CD4-positive, alpha-beta T cell treated with Interferon gamma for 1 hour (primary cell): ENCODE measurements around the gene KDM6B.
"Not testable (repeated sequence)": the region's sequence is repeated elsewhere in the genome, so short reads cannot be mapped to it uniquely, and the experiment has no call there.

ENCODE experiments used
- DNase-seq: peaks from one replicate; pipeline ENCODE4 v3.0.0-alpha.2; 2020

KDM6B gene

GRCh38 chr17:7833795-7834541 lies at the start of gene KDM6B:
Gene KDM6B (plus strand): TSS chr17:7834217. CDS start chr17:7845555, 11,338 bp downstream.
- peak; percentile 90 for DNase-seq

GRCh38 chr17:7786866-7787265 lies 47.2 kb upstream of the KDM6B start:
- DNase-seq, result no peak

GRCh38 chr17:7789131-7789530 lies 44.9 kb upstream of the KDM6B start:
- no peak for DNase-seq

- DNase-seq, result no peak
Observed at GRCh38 chr17:7790150-7790549, 43.9 kb upstream of the KDM6B start.

GRCh38 chr17:7792611-7793010 lies 41.4 kb upstream of the KDM6B start:
- DNase-seq, result no peak

- DNase-seq, result no peak
Observed at GRCh38 chr17:7794075-7794663, 39.8 kb upstream of the KDM6B start.

- no peak for DNase-seq
Observed at GRCh38 chr17:7797976-7798375, 36.0 kb upstream of the KDM6B start.

- DNase-seq, result no peak
Observed at GRCh38 chr17:7798839-7799238, 35.2 kb upstream of the KDM6B start.

GRCh38 chr17:7803981-7804380 lies 30.0 kb upstream of the KDM6B start:
- DNase-seq, result no peak

GRCh38 chr17:7806587-7806986 lies 27.4 kb upstream of the KDM6B start:
- DNase-seq, result no peak

- DNase-seq, result no peak
Observed at GRCh38 chr17:7807206-7807605, 26.8 kb upstream of the KDM6B start.

GRCh38 chr17:7809086-7809790 lies 24.8 kb upstream of the KDM6B start:
- no peak for DNase-seq

GRCh38 chr17:7809791-7810343 lies 24.1 kb upstream of the KDM6B start:
- DNase-seq, result not testable (repeated sequence)

- no peak for DNase-seq
Observed at GRCh38 chr17:7811251-7811650, 22.8 kb upstream of the KDM6B start.

- no peak for DNase-seq
Observed at GRCh38 chr17:7814969-7815368, 19.0 kb upstream of the KDM6B start.

GRCh38 chr17:7816926-7817642 lies 16.9 kb upstream of the KDM6B start:
- no peak for DNase-seq

GRCh38 chr17:7817643-7817964 lies 16.4 kb upstream of the KDM6B start:
- DNase-seq, result no peak

GRCh38 chr17:7818026-7818425 lies 16.0 kb upstream of the KDM6B start:
- DNase-seq, result no peak

- DNase-seq, result no peak
Observed at GRCh38 chr17:7818746-7819645, 15.0 kb upstream of the KDM6B start.

- no peak for DNase-seq
Observed at GRCh38 chr17:7820231-7820630, 13.8 kb upstream of the KDM6B start.

- DNase-seq, result no peak
Observed at GRCh38 chr17:7822126-7822525, 11.9 kb upstream of the KDM6B start.

- DNase-seq, result no peak
Observed at GRCh38 chr17:7823581-7824001, 10.4 kb upstream of the KDM6B start.
